Measurements from ENCODE around the gene ETNK1.

The ETNK1 gene

GRCh38 chr12:22672951-22673350 lies 48.0 kb downstream of the ETNK1 start:
- Histone ChIP-seq H3K9ac (ENCODE audit: low read length) (no peak overlapping the region), H4K20me1 (ENCODE audit: low read depth, low read length) (no peaks in the 10 kb centered on the region), H3K27ac (ENCODE audit: low read depth, low read length) (no peak overlapping the region), H3K36me3 (ENCODE audit: low read length) (peaks cover 26% of the 10 kb centered on the region), H3K4me3 (ENCODE audit: insufficient read depth, low read length, poor library complexity, severe bottlenecking) (no peak overlapping the region), H2AFZ (ENCODE audit: low read depth, low read length, severe bottlenecking) (no peak overlapping the region), H3K4me2 (ENCODE audit: low read depth, low read length, poor library complexity, severe bottlenecking) (no peak overlapping the region), H3K79me2 (ENCODE audit: insufficient read depth, low read length) (no peaks in the 10 kb centered on the region), H3F3A (ENCODE audit: insufficient read depth) (no peaks in the 10 kb centered on the region), H3K9me3 (ENCODE audit: insufficient read depth, low read length) (no peaks in the 10 kb centered on the region), H3K27me3 (ENCODE audit: low read length) (no peaks in the 10 kb centered on the region), H3K9me2 (replicated peaks; ENCODE audit: insufficient read depth, low read length) (no peaks in the 10 kb centered on the region)
- TF ChIP-seq, protein P1, sequence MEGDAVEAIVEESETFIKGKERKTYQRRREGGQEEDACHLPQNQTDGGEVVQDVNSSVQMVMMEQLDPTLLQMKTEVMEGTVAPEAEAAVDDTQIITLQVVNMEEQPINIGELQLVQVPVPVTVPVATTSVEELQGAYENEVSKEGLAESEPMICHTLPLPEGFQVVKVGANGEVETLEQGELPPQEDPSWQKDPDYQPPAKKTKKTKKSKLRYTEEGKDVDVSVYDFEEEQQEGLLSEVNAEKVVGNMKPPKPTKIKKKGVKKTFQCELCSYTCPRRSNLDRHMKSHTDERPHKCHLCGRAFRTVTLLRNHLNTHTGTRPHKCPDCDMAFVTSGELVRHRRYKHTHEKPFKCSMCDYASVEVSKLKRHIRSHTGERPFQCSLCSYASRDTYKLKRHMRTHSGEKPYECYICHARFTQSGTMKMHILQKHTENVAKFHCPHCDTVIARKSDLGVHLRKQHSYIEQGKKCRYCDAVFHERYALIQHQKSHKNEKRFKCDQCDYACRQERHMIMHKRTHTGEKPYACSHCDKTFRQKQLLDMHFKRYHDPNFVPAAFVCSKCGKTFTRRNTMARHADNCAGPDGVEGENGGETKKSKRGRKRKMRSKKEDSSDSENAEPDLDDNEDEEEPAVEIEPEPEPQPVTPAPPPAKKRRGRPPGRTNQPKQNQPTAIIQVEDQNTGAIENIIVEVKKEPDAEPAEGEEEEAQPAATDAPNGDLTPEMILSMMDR (IDR thresholded peaks at IDR 0.05; ENCODE audit: insufficient read depth, low read length, poor library complexity, severe bottlenecking), result no peak
- TF ChIP-seq EZH2phosphoT487 (conservative IDR thresholded peaks at IDR 0.05; ENCODE audit: low read length), result no peak

DNA sequence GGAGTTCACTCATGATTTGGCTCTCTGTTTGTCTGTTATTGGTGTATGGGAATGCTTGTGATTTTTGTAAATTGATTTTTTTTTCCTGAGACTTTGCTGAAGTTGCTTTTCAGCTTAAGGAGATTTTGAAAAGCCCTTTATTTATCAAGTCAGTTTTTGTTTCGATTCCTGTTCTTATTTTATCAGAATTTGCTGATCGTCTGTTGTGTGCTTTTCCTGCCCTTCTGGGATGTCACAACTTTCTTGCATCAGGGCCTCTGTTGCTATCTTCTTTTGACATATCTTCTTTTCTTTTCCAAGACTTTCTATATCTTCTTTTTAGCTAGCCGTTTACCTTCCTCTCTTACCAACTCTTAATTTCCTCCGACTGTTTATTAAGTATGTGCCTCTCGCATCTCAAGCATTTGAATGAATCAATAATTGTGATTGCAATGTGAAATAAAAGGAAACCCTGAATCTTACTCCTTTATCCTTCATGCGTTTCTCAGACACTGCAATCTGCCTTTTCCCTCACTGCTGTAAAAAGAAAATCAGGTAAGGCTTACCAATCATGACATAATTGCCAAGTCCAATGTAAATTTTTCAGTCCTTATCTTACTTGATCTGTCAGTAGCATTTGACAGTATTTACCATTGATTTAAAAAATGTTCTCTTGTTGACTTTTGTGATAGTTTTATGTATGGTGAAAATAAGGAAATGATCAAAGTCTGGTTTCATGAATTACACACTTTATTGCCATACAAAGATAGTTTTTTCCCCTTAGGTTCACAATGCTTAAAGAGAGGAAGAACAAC lies 53.0 kb downstream of the ETNK1 start:
- Histone ChIP-seq H3K79me2 (ENCODE audit: insufficient read depth, low read length) (no peaks in the 10 kb centered on the region), H3K9me3 (ENCODE audit: insufficient read depth, low read length) (no peaks in the 10 kb centered on the region), H4K20me1 (ENCODE audit: low read depth, low read length) (no peaks in the 10 kb centered on the region), H3K4me3 (ENCODE audit: insufficient read depth, low read length, poor library complexity, severe bottlenecking) (no peak overlapping the region), H3K9ac (ENCODE audit: low read length) (no peak overlapping the region), H3F3A (ENCODE audit: insufficient read depth) (peaks cover 18% of the 10 kb centered on the region; the same call in 1 of the 2 replicates), H3K27ac (ENCODE audit: low read depth, low read length) (no peak overlapping the region), H3K9me2 (replicated peaks; ENCODE audit: insufficient read depth, low read length) (no peaks in the 10 kb centered on the region), H3K27me3 (ENCODE audit: low read length) (no peaks in the 10 kb centered on the region), H3K4me2 (ENCODE audit: low read depth, low read length, poor library complexity, severe bottlenecking) (no peak overlapping the region), H3K36me3 (ENCODE audit: low read length) (peaks cover 25% of the 10 kb centered on the region), H2AFZ (ENCODE audit: low read depth, low read length, severe bottlenecking) (no peak overlapping the region)
- TF ChIP-seq EZH2phosphoT487 (conservative IDR thresholded peaks at IDR 0.05; ENCODE audit: low read length), result no peak
- TF ChIP-seq, protein P1 (IDR thresholded peaks at IDR 0.05; ENCODE audit: insufficient read depth, low read length, poor library complexity, severe bottlenecking), result no peak

DNA sequence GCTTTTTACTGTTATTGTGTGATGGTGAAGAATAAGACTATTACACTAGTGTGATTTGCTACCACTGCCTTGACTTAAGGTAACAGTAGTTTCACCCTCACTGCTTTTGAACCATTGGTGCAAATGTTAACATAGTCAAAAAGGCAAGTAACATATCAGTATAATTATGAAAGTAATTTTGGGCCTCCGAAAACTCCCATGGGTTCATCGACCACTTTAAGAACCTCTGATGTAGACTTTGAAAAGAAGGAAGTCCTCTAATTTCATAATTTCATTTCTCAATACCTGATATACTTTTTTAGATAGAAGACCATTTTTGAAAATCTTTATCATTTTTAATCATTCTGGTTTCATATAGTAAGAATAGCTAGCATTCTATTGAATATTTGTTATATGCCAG lies 57.7 kb downstream of the ETNK1 start:
- Histone ChIP-seq H3K9ac (ENCODE audit: low read length) (no peak overlapping the region), H3K9me2 (replicated peaks; ENCODE audit: insufficient read depth, low read length) (no peaks in the 10 kb centered on the region), H3K79me2 (ENCODE audit: insufficient read depth, low read length) (no peaks in the 10 kb centered on the region), H3F3A (ENCODE audit: insufficient read depth) (peaks cover 36% of the 10 kb centered on the region; the same call in 1 of the 2 replicates), H3K27me3 (ENCODE audit: low read length) (no peaks in the 10 kb centered on the region), H3K27ac (ENCODE audit: low read depth, low read length) (no peak overlapping the region), H2AFZ (ENCODE audit: low read depth, low read length, severe bottlenecking) (no peak overlapping the region), H3K9me3 (ENCODE audit: insufficient read depth, low read length) (no peaks in the 10 kb centered on the region), H4K20me1 (ENCODE audit: low read depth, low read length) (no peaks in the 10 kb centered on the region), H3K4me2 (ENCODE audit: low read depth, low read length, poor library complexity, severe bottlenecking) (no peak overlapping the region), H3K4me3 (ENCODE audit: insufficient read depth, low read length, poor library complexity, severe bottlenecking) (no peak overlapping the region), H3K36me3 (ENCODE audit: low read length) (peaks cover 25% of the 10 kb centered on the region)
- TF ChIP-seq EZH2phosphoT487 (conservative IDR thresholded peaks at IDR 0.05; ENCODE audit: low read length), result no peak
- TF ChIP-seq, protein P1 (IDR thresholded peaks at IDR 0.05; ENCODE audit: insufficient read depth, low read length, poor library complexity, severe bottlenecking), result no peak
